Measurements from ENCODE around the gene NEIL1.
"Not testable (repeated sequence)": the region's sequence is repeated elsewhere in the genome, so short reads cannot be mapped to it uniquely, and the experiment has no call there.

NEIL1 gene

GRCh38 chr15:75335313-75335704 lies 11.5 kb upstream of the NEIL1 start:
- no peaks in the 10 kb centered on the region for H3K27me3 ChIP-seq (ENCODE audit: insufficient read depth, insufficient read length)
- H3K4me3 ChIP-seq (ENCODE audit: insufficient read length, low read depth), result no peak overlapping the region
- H3K9me3 ChIP-seq (ENCODE audit: insufficient read depth, low read length), result no peaks in the 10 kb centered on the region
- H3K4me1 ChIP-seq (ENCODE audit: insufficient read depth, insufficient read length), result no peaks in the 10 kb centered on the region
- H3K36me3 ChIP-seq (ENCODE audit: insufficient read depth, insufficient read length, low read length), result peaks cover 24% of the 10 kb centered on the region
- no peak for DNase-seq (ENCODE audit: low read depth, low spot score)
- peak overlapping the region; percentile 52 for H3K9ac ChIP-seq (ENCODE audit: insufficient read length, low read depth)
- TF ChIP-seq SUZ12 (IDR thresholded peaks at IDR 0.05; ENCODE audit: extremely low read depth, insufficient read depth, insufficient read length) (no peak), YY1 (IDR thresholded peaks at IDR 0.05; ENCODE audit: insufficient read depth, insufficient read length) (no peak), ZNF274 (IDR thresholded peaks at IDR 0.05; ENCODE audit: low read depth, low read length) (no peak)

- Histone ChIP-seq H3K4me1 (ENCODE audit: insufficient read depth, insufficient read length) (no peaks in the 10 kb centered on the region), H3K9ac (ENCODE audit: insufficient read length, low read depth) (peak within 1 kb of the TSS; percentile 96), H3K36me3 (ENCODE audit: insufficient read depth, insufficient read length, low read length) (peaks cover 29% of the 10 kb centered on the region), H3K27me3 (ENCODE audit: insufficient read depth, insufficient read length) (no peaks in the 10 kb centered on the region), H3K4me3 (ENCODE audit: insufficient read length, low read depth) (peak within 1 kb of the TSS; percentile 96), H3K9me3 (ENCODE audit: insufficient read depth, low read length) (no peaks in the 10 kb centered on the region)
- TF ChIP-seq YY1 (IDR thresholded peaks at IDR 0.05; ENCODE audit: insufficient read depth, insufficient read length), result no peak
- no peak for TF ChIP-seq ZNF274 (IDR thresholded peaks at IDR 0.05; ENCODE audit: low read depth, low read length)
- no peak for TF ChIP-seq SUZ12 (IDR thresholded peaks at IDR 0.05; ENCODE audit: extremely low read depth, insufficient read depth, insufficient read length)
- peak; percentile 94 for DNase-seq (ENCODE audit: low read depth, low spot score)
These were observed 11.0 kb upstream of the NEIL1 start, which contains the start of gene COMMD4 for GRCh38 chr15:75335705-75336355. Gene COMMD4 (plus strand): TSS chr15:75336063. CDS start chr15:75336090, 27 bp downstream.

DNA sequence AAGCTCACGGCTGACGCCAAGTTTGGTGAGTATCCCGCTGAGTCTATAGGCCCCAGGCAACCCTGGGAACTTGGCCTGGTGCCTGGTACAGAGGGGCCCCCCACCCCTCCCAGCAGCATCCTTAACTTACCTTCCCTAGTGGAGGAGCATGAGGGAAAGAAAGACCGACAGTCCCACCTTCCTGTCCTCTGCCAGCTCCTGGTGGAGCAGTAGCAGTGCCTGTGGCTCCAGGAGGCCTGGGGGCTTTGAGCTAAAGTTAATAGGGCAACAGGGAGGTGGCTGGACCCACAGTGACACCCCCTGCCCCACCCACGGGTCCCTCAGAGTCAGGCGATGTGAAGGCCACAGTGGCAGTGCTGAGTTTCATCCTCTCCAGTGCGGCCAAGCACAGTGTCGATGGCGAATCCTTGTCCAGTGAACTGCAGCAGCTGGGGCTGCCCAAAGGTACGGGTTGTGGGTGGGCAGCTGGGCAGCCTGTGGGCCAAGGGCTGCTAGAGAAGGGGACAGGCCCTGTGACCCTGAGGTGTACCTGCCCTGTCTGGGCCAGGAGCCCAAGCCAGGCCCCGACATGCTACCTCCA lies 8.1 kb upstream of the NEIL1 start:
- H3K36me3 ChIP-seq (ENCODE audit: insufficient read depth, insufficient read length, low read length), result peaks cover 40% of the 10 kb centered on the region
- H3K4me1 ChIP-seq (ENCODE audit: insufficient read depth, insufficient read length), result no peaks in the 10 kb centered on the region
- H3K9ac ChIP-seq (ENCODE audit: insufficient read length, low read depth), result no peak overlapping the region
- no peak overlapping the region for H3K4me3 ChIP-seq (ENCODE audit: insufficient read length, low read depth)
- H3K9me3 ChIP-seq (ENCODE audit: insufficient read depth, low read length), result no peaks in the 10 kb centered on the region
- DNase-seq (ENCODE audit: low read depth, low spot score), result no peak
- no peaks in the 10 kb centered on the region for H3K27me3 ChIP-seq (ENCODE audit: insufficient read depth, insufficient read length)
- TF ChIP-seq SUZ12 (IDR thresholded peaks at IDR 0.05; ENCODE audit: extremely low read depth, insufficient read depth, insufficient read length) (no peak), ZNF274 (IDR thresholded peaks at IDR 0.05; ENCODE audit: low read depth, low read length) (no peak), YY1 (IDR thresholded peaks at IDR 0.05; ENCODE audit: insufficient read depth, insufficient read length) (no peak)

DNA sequence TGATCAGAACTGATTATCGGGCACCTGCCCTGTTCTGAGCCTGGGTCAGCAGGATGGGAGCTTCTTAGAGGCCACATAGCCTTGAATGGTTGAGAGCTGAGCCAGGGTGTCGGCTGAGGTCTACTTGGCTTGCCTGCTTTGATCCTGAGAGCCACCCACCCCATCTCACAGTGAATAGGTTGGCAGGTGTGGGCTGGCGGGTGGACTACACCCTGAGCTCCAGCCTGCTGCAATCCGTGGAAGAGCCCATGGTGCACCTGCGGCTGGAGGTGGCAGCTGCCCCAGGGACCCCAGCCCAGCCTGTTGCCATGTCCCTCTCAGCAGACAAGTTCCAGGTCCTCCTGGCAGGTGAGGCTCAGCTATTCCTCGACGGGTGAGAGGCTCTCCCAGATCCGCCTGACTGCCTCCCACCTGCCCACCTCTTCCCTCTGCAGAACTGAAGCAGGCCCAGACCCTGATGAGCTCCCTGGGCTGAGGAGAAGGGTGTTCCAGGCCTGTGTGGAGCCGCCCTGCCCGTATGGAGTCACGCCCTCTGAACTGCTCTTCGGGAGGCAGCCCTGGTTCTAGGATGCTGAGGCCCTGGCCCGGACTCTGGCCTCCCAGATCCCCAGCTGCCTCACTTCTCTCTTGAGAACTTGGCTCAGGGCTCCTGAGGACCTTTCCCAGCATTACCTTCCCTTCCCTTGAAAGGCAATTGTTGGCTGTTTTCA lies 7.2 kb upstream of the NEIL1 start:
- peaks cover 40% of the 10 kb centered on the region for H3K36me3 ChIP-seq (ENCODE audit: insufficient read depth, insufficient read length, low read length)
- H3K9ac ChIP-seq (ENCODE audit: insufficient read length, low read depth), result no peak overlapping the region
- H3K4me1 ChIP-seq (ENCODE audit: insufficient read depth, insufficient read length), result no peaks in the 10 kb centered on the region
- DNase-seq (ENCODE audit: low read depth, low spot score), result no peak
- no peak for TF ChIP-seq YY1 (IDR thresholded peaks at IDR 0.05; ENCODE audit: insufficient read depth, insufficient read length)
- H3K27me3 ChIP-seq (ENCODE audit: insufficient read depth, insufficient read length), result no peaks in the 10 kb centered on the region
- H3K9me3 ChIP-seq (ENCODE audit: insufficient read depth, low read length), result no peaks in the 10 kb centered on the region
- H3K4me3 ChIP-seq (ENCODE audit: insufficient read length, low read depth), result no peak overlapping the region

DNA sequence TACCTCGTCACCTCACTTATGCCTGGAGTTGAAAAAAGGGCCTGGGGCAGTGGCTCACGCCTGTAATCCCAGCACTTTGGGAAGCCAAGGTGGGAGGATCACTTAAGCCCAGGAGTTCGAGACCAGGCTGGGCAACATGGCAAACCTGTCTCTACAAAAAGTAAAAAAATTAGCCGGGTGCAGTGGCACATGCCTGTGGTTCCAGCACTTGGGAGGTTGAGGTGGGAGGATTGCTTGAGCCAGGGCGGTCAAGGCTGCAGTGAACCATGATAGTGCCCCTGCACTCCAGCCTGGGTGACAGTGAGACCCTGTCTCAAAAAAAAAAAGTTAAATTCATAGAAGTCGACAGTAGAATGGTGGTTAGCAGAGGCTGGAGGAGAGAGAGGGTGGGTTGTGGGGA lies 4.6 kb upstream of the NEIL1 start:
- peaks cover 13% of the 10 kb centered on the region for H3K27me3 ChIP-seq (ENCODE audit: insufficient read depth, insufficient read length)
- peaks cover 40% of the 10 kb centered on the region for H3K36me3 ChIP-seq (ENCODE audit: insufficient read depth, insufficient read length, low read length)
- no peaks in the 10 kb centered on the region for H3K9me3 ChIP-seq (ENCODE audit: insufficient read depth, low read length)
- no peak for DNase-seq (ENCODE audit: low read depth, low spot score)
- TF ChIP-seq SUZ12 (IDR thresholded peaks at IDR 0.05; ENCODE audit: extremely low read depth, insufficient read depth, insufficient read length) (no peak), ZNF274 (IDR thresholded peaks at IDR 0.05; ENCODE audit: low read depth, low read length) (no peak), YY1 (IDR thresholded peaks at IDR 0.05; ENCODE audit: insufficient read depth, insufficient read length) (no peak)
- H3K4me3 ChIP-seq (ENCODE audit: insufficient read length, low read depth), result no peak overlapping the region
- H3K9ac ChIP-seq (ENCODE audit: insufficient read length, low read depth), result no peak overlapping the region
- H3K4me1 ChIP-seq (ENCODE audit: insufficient read depth, insufficient read length), result no peaks in the 10 kb centered on the region

DNA sequence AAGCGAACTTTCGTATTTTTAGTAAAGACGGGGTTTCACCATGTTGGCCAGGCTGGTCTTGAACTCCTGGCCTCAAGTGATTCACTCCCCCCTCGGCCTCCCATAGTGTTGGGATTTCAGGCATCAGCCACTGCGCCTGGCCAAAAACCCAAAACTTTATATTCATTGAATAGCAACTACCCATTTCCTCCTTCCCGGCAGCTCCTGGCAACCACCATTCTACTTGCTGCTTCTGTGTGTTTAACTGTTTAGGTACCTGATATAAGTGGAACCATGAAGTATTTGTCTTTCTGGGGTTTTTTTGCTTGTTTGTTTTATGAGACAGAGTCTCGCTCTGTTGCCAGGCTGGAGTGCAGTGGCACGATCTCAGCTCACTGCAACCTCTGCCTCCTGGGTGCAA lies 2.9 kb upstream of the NEIL1 start:
- Histone ChIP-seq H3K27me3 (ENCODE audit: insufficient read depth, insufficient read length) (peaks cover 30% of the 10 kb centered on the region), H3K36me3 (ENCODE audit: insufficient read depth, insufficient read length, low read length) (peaks cover 29% of the 10 kb centered on the region)
- not testable (repeated sequence) for H3K4me1 ChIP-seq (ENCODE audit: insufficient read depth, insufficient read length); DNase-seq (ENCODE audit: low read depth, low spot score); H3K9me3 ChIP-seq (ENCODE audit: insufficient read depth, low read length); H3K9ac ChIP-seq (ENCODE audit: insufficient read length, low read depth); H3K4me3 ChIP-seq (ENCODE audit: insufficient read length, low read depth)

- no peak for DNase-seq (ENCODE audit: low read depth, low spot score)
- peaks cover 8% of the 10 kb centered on the region for H3K4me1 ChIP-seq (ENCODE audit: insufficient read depth, insufficient read length)
- H3K4me3 ChIP-seq (ENCODE audit: insufficient read length, low read depth), result peak overlapping the region; percentile 77
- H3K27me3 ChIP-seq (ENCODE audit: insufficient read depth, insufficient read length), result peaks cover 39% of the 10 kb centered on the region
- TF ChIP-seq SUZ12 (IDR thresholded peaks at IDR 0.05; ENCODE audit: extremely low read depth, insufficient read depth, insufficient read length), result no peak
- TF ChIP-seq ZNF274 (IDR thresholded peaks at IDR 0.05; ENCODE audit: low read depth, low read length), result no peak
- no peak for TF ChIP-seq YY1 (IDR thresholded peaks at IDR 0.05; ENCODE audit: insufficient read depth, insufficient read length)
- H3K9ac ChIP-seq (ENCODE audit: insufficient read length, low read depth), result peak overlapping the region; percentile 88
- peaks cover 4% of the 10 kb centered on the region for H3K36me3 ChIP-seq (ENCODE audit: insufficient read depth, insufficient read length, low read length)
- H3K9me3 ChIP-seq (ENCODE audit: insufficient read depth, low read length), result no peaks in the 10 kb centered on the region
These were observed 589 bp downstream of the NEIL1 start for GRCh38 chr15:75347222-75348033.
